ENCODE data around the gene ABCA5. TPM values are rescaled to one million over a fixed set of nuclear protein-coding genes. Genes with fewer than 3 reads are reported as not detected.

ABCA5 gene
- total RNA-seq, 1 experiment from 2014 or later: 13.3 TPM

GRCh38 chr17:69250641-69251040 lies 76.3 kb downstream of the ABCA5 start:
- no peaks in the 10 kb centered on the region for H3K4me1 ChIP-seq (ENCODE audit: control insufficient read depth, insufficient read depth, low read length)
- ChIA-PET POLR2A (no interaction called here), CTCF (no interaction called here)
- no peaks in the 10 kb centered on the region; the same call in 1 of the 2 replicates for H3K36me3 ChIP-seq (ENCODE audit: control insufficient read depth, insufficient read depth, low read length)
- TF ChIP-seq SIN3A (IDR thresholded peaks at IDR 0.05; ENCODE audit: borderline replicate concordance, insufficient read depth, low read depth, low read length) (no peak), REST (IDR thresholded peaks at IDR 0.05; ENCODE audit: insufficient read depth in 1 of 2, low read depth in 2 of 2, low read length in 1 of 2) (no peak), TCF7L2 (IDR thresholded peaks at IDR 0.05; ENCODE audit: low read depth, low read length) (no peak), CTCF (IDR thresholded peaks at IDR 0.05) (no peak)
- no peak overlapping the region for H3K4me3 ChIP-seq (ENCODE audit: low read depth in 2 of 2, low read length in 2 of 2)
- H3K27me3 ChIP-seq (ENCODE audit: control insufficient read depth, insufficient read depth, low read length): no peaks in the 10 kb centered on the region
- BruUV-seq (replicated peaks): no TSS peak
- intact Hi-C loops (cut with micrococcal nuclease; ENCODE audit: unreplicated experiment) (no loop called here), in situ Hi-C loops (cut with HindIII; ENCODE audit: low pct_unique_long_range_greater_than_20kb, low sequenced_read_pairs) (no loop called here)
- no peaks in the 10 kb centered on the region for H3K9me3 ChIP-seq (ENCODE audit: control insufficient read depth, insufficient read depth, low read depth, low read length)
- ATAC-seq (no peak), DNase-seq (ENCODE audit: low read depth, low spot score) (no peak)
- H3K27ac ChIP-seq (ENCODE audit: low read length): no peak overlapping the region

GRCh38 chr17:69246726-69247375 lies 80.1 kb downstream of the ABCA5 start:
- in situ Hi-C loops (cut with HindIII; ENCODE audit: low pct_unique_long_range_greater_than_20kb, low sequenced_read_pairs): no loop called here

More at GRCh38 chr17:69246726-69247375, 80.1 kb downstream of the ABCA5 start:
- intact Hi-C loops (cut with micrococcal nuclease; ENCODE audit: unreplicated experiment): no loop called here
- Histone ChIP-seq H3K27me3 (ENCODE audit: control insufficient read depth, insufficient read depth, low read length) (no peaks in the 10 kb centered on the region), H3K36me3 (ENCODE audit: control insufficient read depth, insufficient read depth, low read length) (no peaks in the 10 kb centered on the region), H3K4me1 (ENCODE audit: control insufficient read depth, insufficient read depth, low read length) (no peaks in the 10 kb centered on the region), H3K9me3 (ENCODE audit: control insufficient read depth, insufficient read depth, low read depth, low read length) (no peaks in the 10 kb centered on the region), H3K4me3 (ENCODE audit: low read depth in 2 of 2, low read length in 2 of 2) (no peak overlapping the region), H3K27ac (ENCODE audit: low read length) (no peak overlapping the region)
- TF ChIP-seq REST (IDR thresholded peaks at IDR 0.05; ENCODE audit: insufficient read depth in 1 of 2, low read depth in 2 of 2, low read length in 1 of 2) (no peak), POLR2AphosphoS5 (IDR thresholded peaks at IDR 0.05; ENCODE audit: low read depth, low read length) (no peak), CTCF (IDR thresholded peaks at IDR 0.05) (peak; percentile 47; the same call in 1 of the 2 replicates)
- no TSS peak for BruUV-seq (replicated peaks)
- POLR2A ChIA-PET: no interaction called here
- CTCF ChIA-PET: interaction anchor here (0.6 kb wide), 1 partner anchor 379 kb away, joined by 3 read pairs; no protein-coding TSS in a partner anchor
- ATAC-seq (no peak), DNase-seq (ENCODE audit: low read depth, low spot score) (peak; percentile 13)
